Measurements from ENCODE around the gene RHOF. TPM values are rescaled to one million over a fixed set of nuclear protein-coding genes. Genes with fewer than 3 reads are reported as not detected.

RHOF gene
- total RNA-seq, 4 donors from 2014 or later: 3.2 to 20.4 (median 6.2) TPM

- TF ChIP-seq POLR2A (IDR thresholded peaks at IDR 0.05) (no peak), CTCF (IDR thresholded peaks at IDR 0.05) (no peak)
- WGBS, 2 donors: 89 to 93% methylated on average over 8 to 9 of the region's 9 CpGs
- H3K27me3 ChIP-seq: no peaks in the 10 kb centered on the region
- no peak overlapping the region for H3K4me3 ChIP-seq
- H3K36me3 ChIP-seq: no peaks in the 10 kb centered on the region
- H3K27ac ChIP-seq: no peak overlapping the region
- no peak for DNase-seq
- no peaks in the 10 kb centered on the region for H3K4me1 ChIP-seq
- intact Hi-C loops (cut with DNase I): no loop called here
- H3K9me3 ChIP-seq: no peaks in the 10 kb centered on the region
Observed at GRCh38 chr12:121738340-121738858, 55.1 kb downstream of the RHOF start.

GRCh38 chr12:121733849-121734248 is 59.6 kb downstream of the RHOF start:
- WGBS, 2 donors: 87 to 88% methylated on average over 8 of the region's 8 CpGs
- Histone ChIP-seq H3K36me3 (no peaks in the 10 kb centered on the region), H3K4me3 (no peak overlapping the region), H3K4me1 (no peaks in the 10 kb centered on the region), H3K27me3 (no peaks in the 10 kb centered on the region), H3K27ac (no peak overlapping the region), H3K9me3 (no peaks in the 10 kb centered on the region)
- no peak for DNase-seq
- intact Hi-C loops (cut with DNase I): no loop called here
- no peak for TF ChIP-seq CTCF (IDR thresholded peaks at IDR 0.05)
- no peak for TF ChIP-seq POLR2A (IDR thresholded peaks at IDR 0.05)

- TF ChIP-seq POLR2A (IDR thresholded peaks at IDR 0.05): no peak
- TF ChIP-seq CTCF (IDR thresholded peaks at IDR 0.05): no peak
- H3K4me3 ChIP-seq: no peak overlapping the region
- no peaks in the 10 kb centered on the region for H3K36me3 ChIP-seq
- 87 to 91% methylated on average over 7 of the region's 7 CpGs for WGBS, 2 donors
- no peak for DNase-seq
- no peaks in the 10 kb centered on the region for H3K4me1 ChIP-seq
- H3K27me3 ChIP-seq: no peaks in the 10 kb centered on the region
- no peak overlapping the region for H3K27ac ChIP-seq
- intact Hi-C loops (cut with DNase I): no loop called here
- no peaks in the 10 kb centered on the region for H3K9me3 ChIP-seq
Observed at GRCh38 chr12:121731473-121731872, 62.0 kb downstream of the RHOF start.

- no peak for TF ChIP-seq CTCF (IDR thresholded peaks at IDR 0.05)
- no peak for TF ChIP-seq POLR2A (IDR thresholded peaks at IDR 0.05)
- WGBS, 2 donors: 90% methylated on average over 4 to 6 of the region's 6 CpGs
- no peak for DNase-seq
Observed at GRCh38 chr12:121729021-121729420, 64.5 kb downstream of the RHOF start.

More at GRCh38 chr12:121729021-121729420, 64.5 kb downstream of the RHOF start:
- no peaks in the 10 kb centered on the region for H3K9me3 ChIP-seq
- no peak overlapping the region for H3K4me3 ChIP-seq
- H3K27me3 ChIP-seq: no peaks in the 10 kb centered on the region
- H3K4me1 ChIP-seq: no peaks in the 10 kb centered on the region
- H3K36me3 ChIP-seq: peaks cover 0 to 9% (median 0%) of the 10 kb centered on the region in 3 donors
- intact Hi-C loops (cut with DNase I): no loop called here
- H3K27ac ChIP-seq: no peak overlapping the region

Other genes starting within 250 kb of the RHOF start
- gene KDM2B, start 212.7 kb downstream of the RHOF start, total RNA-seq: 10 to 100 TPM; 20.7 to 26.3 (median 23.9) TPM
- 1 to 10 TPM; 4.4 to 7.9 (median 7.0) TPM for gene ORAI1, start 167.2 kb downstream of the RHOF start, total RNA-seq
- gene MORN3, start 124.0 kb downstream of the RHOF start, total RNA-seq: under 1 TPM in 2 of 4 donors, not detected in 2; 0.09 to 0.13 TPM
- 1 to 10 TPM; 2.7 to 5.2 (median 4.5) TPM for gene TMEM120B, start 80.9 kb downstream of the RHOF start, total RNA-seq
- 10 to 100 TPM in 3 of 4 donors, 1 to 10 TPM in 1; 5.6 to 14.4 (median 10.6) TPM for gene SETD1B, start 10.3 kb upstream of the RHOF start, total RNA-seq
- 1 to 10 TPM in 1 of 4 donors, not detected in 3; 1.3 TPM for gene HPD, start 65.2 kb upstream of the RHOF start, total RNA-seq
- 100 to 1,000 TPM in 1 of 4 donors, 10 to 100 TPM in 3; 52.1 to 104 (median 71.4) TPM for gene PSMD9, start 95.1 kb upstream of the RHOF start, total RNA-seq
- 1 to 10 TPM in 3 of 4 donors, under 1 TPM in 1; 0.34 to 2.9 (median 2.2) TPM for gene CFAP251, start 124.9 kb upstream of the RHOF start, total RNA-seq
- 1 to 10 TPM; 2.5 to 8.6 (median 5.1) TPM for gene BCL7A, start 228.2 kb upstream of the RHOF start, total RNA-seq

Data from esophagus squamous epithelium (tissue), 5 donors.